Trophoblast cell (in vitro differentiated cells and primary cell): ENCODE results near the gene CDK18.

ENCODE experiments used
- DNase-seq, 2 donors: peaks; one replicate each; pipeline ENCODE4 v3.0.0-alpha.2; 2016
- H2AFZ ChIP-seq: 2 replicates; pipeline ENCODE4 v1.6.1; 2013; ENCODE audit warnings: low read length, moderate library complexity, mild to moderate bottlenecking; ENCODE audit not compliant: insufficient read depth, poor library complexity
- H2AK5ac ChIP-seq: 2 replicates; pipeline ENCODE4 v1.6.1; 2013; ENCODE audit warnings: mild to moderate bottlenecking, low read length
- H2BK120ac ChIP-seq: 2 replicates; pipeline ENCODE4 v1.6.1; 2013; ENCODE audit warnings: low read length, mild to moderate bottlenecking, moderate library complexity; ENCODE audit not compliant: insufficient read depth, poor library complexity
- H2BK12ac ChIP-seq: 2 replicates; pipeline ENCODE4 v1.6.1; 2013; ENCODE audit warnings: mild to moderate bottlenecking, low read length, moderate library complexity
- H2BK5ac ChIP-seq: 2 replicates; pipeline ENCODE4 v1.6.1; 2013; ENCODE audit warnings: low read length, low read depth, moderate library complexity, mild to moderate bottlenecking; ENCODE audit not compliant: poor library complexity
- H3K14ac ChIP-seq: 2 replicates; pipeline ENCODE4 v1.6.1; 2013; ENCODE audit warnings: mild to moderate bottlenecking, low read length
- H3K18ac ChIP-seq: 2 replicates; pipeline ENCODE4 v1.6.1; 2013; ENCODE audit warnings: mild to moderate bottlenecking, low read length
- H3K23ac ChIP-seq: 2 replicates; pipeline ENCODE4 v1.6.1; 2013; ENCODE audit warnings: low read length
- H3K27ac ChIP-seq: 2 replicates; pipeline ENCODE4 v1.5.1; 2013; ENCODE audit warnings: low read depth, mild to moderate bottlenecking, inconsistent platforms, low read length, moderate library complexity
- H3K27me3 ChIP-seq: 2 replicates; pipeline ENCODE4 v1.6.1; 2013; ENCODE audit warnings: inconsistent platforms, mild to moderate bottlenecking, low read length, moderate library complexity; ENCODE audit not compliant: insufficient read depth
- H3K36me3 ChIP-seq, 2 experiments: 1 replicate in 1 of 2; 2 replicates in 1 of 2; pipeline ENCODE4 v1.6.1; 2013; ENCODE audit warnings: low read length in 2 of 2, mild to moderate bottlenecking in 2 of 2, moderate library complexity in 1 of 2; ENCODE audit not compliant: insufficient read depth in 2 of 2, control insufficient read depth in 1 of 2
- H3K4ac ChIP-seq: 2 replicates; pipeline ENCODE4 v1.6.1; 2013; ENCODE audit warnings: low read depth, mild to moderate bottlenecking, low read length, moderate library complexity
- H3K4me1 ChIP-seq, 2 experiments: 1 replicate in 1 of 2; 2 replicates in 1 of 2; pipeline ENCODE4 v1.6.1; 2013; ENCODE audit warnings: low read length in 2 of 2, mild to moderate bottlenecking in 2 of 2, moderate library complexity in 1 of 2; ENCODE audit not compliant: insufficient read depth in 2 of 2, control insufficient read depth in 1 of 2
- H3K4me2 ChIP-seq: 2 replicates; pipeline ENCODE4 v1.6.1; 2013; ENCODE audit warnings: inconsistent platforms, mild to moderate bottlenecking, low read length, moderate library complexity
- H3K4me3 ChIP-seq: 2 replicates; pipeline ENCODE4 v1.5.1; 2013; ENCODE audit warnings: mild to moderate bottlenecking, low read depth, low read length, inconsistent platforms
- H3K79me1 ChIP-seq: one replicate; pipeline ENCODE4 v1.6.1; 2013; ENCODE audit warnings: low read length
- H3K79me2 ChIP-seq: 2 replicates; pipeline ENCODE4 v1.6.1; 2013; ENCODE audit warnings: low read length, mild to moderate bottlenecking; ENCODE audit not compliant: control insufficient read depth, insufficient read depth, poor library complexity
- H3K9ac ChIP-seq: 2 replicates; pipeline ENCODE4 v1.6.1; 2013; ENCODE audit warnings: mild to moderate bottlenecking, low read length
- H3K9me3 ChIP-seq: 2 replicates; pipeline ENCODE4 v1.6.1; 2013; ENCODE audit warnings: low read depth, mild to moderate bottlenecking, control low read depth, inconsistent platforms, low read length; ENCODE audit not compliant: insufficient read depth
- H4K12ac ChIP-seq: 2 replicates; pipeline ENCODE4 v1.6.1; 2013; ENCODE audit warnings: low read depth, mild to moderate bottlenecking, low read length, moderate library complexity
- H4K8ac ChIP-seq: 2 replicates; pipeline ENCODE4 v1.6.1; 2013; ENCODE audit warnings: low read depth, mild to moderate bottlenecking, low read length, moderate library complexity
- H4K91ac ChIP-seq: one replicate; pipeline ENCODE4 v1.6.1; 2013; ENCODE audit warnings: low read depth, mild to moderate bottlenecking, low read length, moderate library complexity
- WGBS: extraction: QIAGEN DNeasy Blood & Tissue Kit; methylation state at CpG from one replicate; pipeline ENCODE4 v1.1.7; 2013; ENCODE audit warnings: missing lambda C conversion rate; ENCODE audit not compliant: insufficient read length, insufficient coverage; ENCODE audit errors: extremely low coverage; 5-methylcytosine and 5-hydroxymethylcytosine counted together

Gene CDK18

DNA sequence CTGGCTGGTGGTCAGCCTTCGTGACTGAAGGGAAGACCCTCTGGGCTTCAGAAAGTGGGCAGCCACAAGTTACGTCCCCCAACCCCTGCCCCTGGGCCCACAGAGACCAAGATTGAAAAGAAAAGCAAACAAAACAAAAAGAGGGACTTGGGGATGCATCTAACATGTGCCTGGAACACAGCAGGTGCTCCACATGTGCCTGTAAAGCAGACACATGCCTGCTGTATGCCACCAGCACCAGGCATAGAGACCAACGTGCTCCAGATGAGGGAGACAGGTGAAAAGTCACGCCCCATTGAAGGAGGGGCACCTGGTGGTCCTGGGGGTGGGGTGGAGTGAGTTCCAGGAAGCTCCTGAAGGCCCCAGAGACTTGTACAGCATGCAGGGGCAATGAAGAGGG is 11.9 kb downstream of the CDK18 start:
- Histone ChIP-seq H3K23ac (no peak overlapping the region), H3K27ac (peak overlapping the region; percentile 86), H2AFZ (no peak overlapping the region), H3K79me2 (no peaks in the 10 kb centered on the region), H3K4me3 (no peak overlapping the region), H3K9ac (no peak overlapping the region), H4K91ac (peak overlapping the region; percentile 67), H4K8ac (peak overlapping the region; percentile 1), H3K9me3 (no peaks in the 10 kb centered on the region), H3K14ac (peak overlapping the region; percentile 3), H3K4me2 (no peak overlapping the region), H2BK5ac (peak overlapping the region; percentile 65), H3K4me1 (peaks cover 34 to 43% of the 10 kb centered on the region in 2 experiments), H2BK12ac (peak overlapping the region; percentile 34), H3K4ac (no peak overlapping the region), H3K27me3 (no peaks in the 10 kb centered on the region), H4K12ac (no peak overlapping the region), H3K36me3 (no peaks in the 10 kb centered on the region), H2BK120ac (peak overlapping the region; percentile 9), H2AK5ac (peak overlapping the region; percentile 4), H3K79me1 (peaks cover 14% of the 10 kb centered on the region), H3K18ac (peak overlapping the region; percentile 76)
- DNase-seq, result no peak
- WGBS, result no CpG with 5 or more reads among the region's 4 CpGs

DNA sequence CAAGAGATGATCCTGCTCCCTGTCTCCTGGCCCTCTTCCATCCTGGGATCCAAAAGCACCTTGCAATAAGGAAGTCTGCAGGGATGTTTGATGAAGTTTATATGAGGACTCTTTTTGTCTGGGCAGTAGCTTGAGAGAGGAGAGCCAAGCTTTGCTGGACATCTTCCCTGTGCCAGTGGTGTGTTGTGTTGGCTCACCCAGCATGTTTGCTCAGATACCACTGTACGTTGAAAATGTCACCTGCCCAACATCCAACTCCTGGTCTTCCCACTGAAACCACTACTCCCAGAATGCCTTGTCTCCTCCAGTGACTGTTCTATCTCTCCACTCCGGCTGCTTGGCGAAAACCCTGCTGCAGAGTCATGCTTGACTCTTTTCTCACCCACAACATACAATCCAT is 12.8 kb downstream of the CDK18 start:
- no peak overlapping the region for H3K23ac ChIP-seq
- no peaks in the 10 kb centered on the region for H3K36me3 ChIP-seq
- H4K8ac ChIP-seq, result no peak overlapping the region
- no peak overlapping the region for H4K91ac ChIP-seq
- H3K27me3 ChIP-seq, result no peaks in the 10 kb centered on the region
- H3K9me3 ChIP-seq, result no peaks in the 10 kb centered on the region
- WGBS, result no CpG with 5 or more reads among the region's 3 CpGs
- peak overlapping the region; percentile 76 for H3K18ac ChIP-seq
- peaks cover 31 to 38% of the 10 kb centered on the region in 2 experiments for H3K4me1 ChIP-seq
- H2AK5ac ChIP-seq, result no peak overlapping the region
- no peak for DNase-seq
- H2BK5ac ChIP-seq, result no peak overlapping the region
- no peak overlapping the region for H3K27ac ChIP-seq
- no peak overlapping the region for H2AFZ ChIP-seq
- no peak overlapping the region for H3K14ac ChIP-seq
- H2BK120ac ChIP-seq, result no peak overlapping the region
- H3K4me3 ChIP-seq, result no peak overlapping the region
- no peak overlapping the region for H3K9ac ChIP-seq
- peaks cover 14% of the 10 kb centered on the region for H3K79me1 ChIP-seq
- H4K12ac ChIP-seq, result no peak overlapping the region
- no peaks in the 10 kb centered on the region for H3K79me2 ChIP-seq
- no peak overlapping the region for H2BK12ac ChIP-seq
- H3K4me2 ChIP-seq, result no peak overlapping the region
- H3K4ac ChIP-seq, result no peak overlapping the region

DNA sequence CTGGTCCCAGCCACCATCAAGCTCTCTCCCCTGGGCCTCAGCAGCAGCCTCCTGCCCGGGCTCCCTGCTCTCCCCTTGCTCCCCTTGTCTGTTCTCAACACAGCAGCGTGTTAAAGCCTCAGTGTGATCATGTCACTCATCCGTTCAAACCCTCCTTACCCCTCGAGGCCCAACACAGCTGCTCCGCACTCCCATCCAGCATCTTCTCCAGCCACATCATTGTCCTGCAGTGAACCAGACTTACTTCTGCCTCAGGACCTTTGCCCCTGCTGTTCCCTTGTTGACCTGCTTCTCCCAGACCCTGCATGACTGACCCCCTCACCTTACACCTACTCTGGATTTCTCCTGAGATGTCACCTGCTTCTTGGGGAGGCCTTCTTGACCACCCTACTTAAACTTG is 13.3 kb downstream of the CDK18 start:
- no peak overlapping the region for H3K14ac ChIP-seq
- H3K9ac ChIP-seq, result no peak overlapping the region
- H3K4me2 ChIP-seq, result no peak overlapping the region
- peaks cover 14% of the 10 kb centered on the region for H3K79me1 ChIP-seq
- H3K4ac ChIP-seq, result no peak overlapping the region
- H2BK12ac ChIP-seq, result no peak overlapping the region
- no peaks in the 10 kb centered on the region for H3K9me3 ChIP-seq
- no peak overlapping the region for H3K27ac ChIP-seq
- H3K4me1 ChIP-seq, result peaks cover 29 to 37% of the 10 kb centered on the region in 2 experiments
- no peak overlapping the region for H2AK5ac ChIP-seq
- no peak overlapping the region for H2BK5ac ChIP-seq
- no peak overlapping the region for H3K23ac ChIP-seq
- H3K4me3 ChIP-seq, result no peak overlapping the region
- H2BK120ac ChIP-seq, result no peak overlapping the region
- no peak overlapping the region for H4K91ac ChIP-seq
- no peaks in the 10 kb centered on the region for H3K27me3 ChIP-seq
- H3K18ac ChIP-seq, result no peak overlapping the region
- no peaks in the 10 kb centered on the region for H3K36me3 ChIP-seq
- no peak overlapping the region for H4K12ac ChIP-seq
- no peak overlapping the region for H4K8ac ChIP-seq
- no CpG with 5 or more reads among the region's 5 CpGs for WGBS
- no peak for DNase-seq
- no peaks in the 10 kb centered on the region for H3K79me2 ChIP-seq
- no peak overlapping the region for H2AFZ ChIP-seq

DNA sequence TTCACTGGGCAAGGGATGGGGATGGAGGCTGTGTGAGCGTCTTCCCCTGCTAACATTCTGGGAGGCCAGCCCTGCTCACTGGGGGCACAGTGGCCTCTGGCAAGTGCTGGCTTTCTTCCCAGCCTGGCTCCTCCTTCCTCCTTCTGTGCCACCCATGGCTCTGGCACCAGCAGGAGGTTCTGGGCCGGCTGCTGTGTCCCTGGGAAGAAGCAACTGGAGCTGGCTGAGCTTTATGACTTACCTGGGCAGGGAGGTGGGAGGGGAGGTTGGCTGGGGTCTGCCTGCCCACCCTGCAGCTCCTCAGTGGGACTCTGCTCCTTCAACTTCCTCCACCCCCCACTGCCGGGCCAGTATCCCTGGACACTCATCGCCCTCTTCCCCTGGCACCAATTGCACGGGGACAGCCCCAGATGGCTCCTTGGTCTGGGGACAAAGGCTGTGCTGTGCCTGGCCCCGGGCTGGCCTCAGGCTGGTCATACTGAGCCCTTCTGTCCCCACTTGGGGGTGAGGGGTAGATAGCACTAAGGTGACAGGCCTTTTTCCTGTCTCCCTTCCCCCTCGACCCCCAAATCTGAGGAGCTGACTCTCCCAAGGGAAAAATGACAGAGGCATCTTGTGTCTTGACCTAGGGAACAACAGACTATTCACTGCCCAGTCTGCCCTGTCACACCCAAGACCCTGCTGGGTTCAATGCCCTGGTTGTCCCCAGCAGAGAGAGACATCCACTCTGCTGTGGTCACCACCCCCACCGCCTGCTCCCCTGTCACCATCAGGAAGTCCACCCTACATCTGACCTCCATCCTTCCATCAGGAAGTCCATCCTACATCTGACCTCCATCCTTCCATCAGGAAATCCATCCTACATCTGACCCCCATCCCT is 14.4 kb downstream of the CDK18 start:
- Histone ChIP-seq H2AFZ (no peak overlapping the region), H3K4me3 (no peak overlapping the region), H3K36me3 (peaks cover 0 to 4% of the 10 kb centered on the region in 2 experiments), H3K79me1 (peaks cover 14% of the 10 kb centered on the region), H3K18ac (no peak overlapping the region), H3K23ac (no peak overlapping the region), H4K91ac (no peak overlapping the region), H3K79me2 (no peaks in the 10 kb centered on the region), H3K27ac (no peak overlapping the region), H3K4ac (no peak overlapping the region), H3K4me1 (peaks cover 29 to 37% of the 10 kb centered on the region in 2 experiments), H4K8ac (no peak overlapping the region), H3K9ac (no peak overlapping the region), H3K27me3 (no peaks in the 10 kb centered on the region), H3K14ac (no peak overlapping the region), H2BK120ac (no peak overlapping the region), H2AK5ac (no peak overlapping the region), H3K9me3 (no peaks in the 10 kb centered on the region), H4K12ac (no peak overlapping the region), H2BK12ac (no peak overlapping the region), H2BK5ac (no peak overlapping the region), H3K4me2 (no peak overlapping the region)
- no peak for DNase-seq
- WGBS, result no CpG with 5 or more reads among the region's 8 CpGs
